Naive thymus-derived CD4-positive, alpha-beta T cell (primary cell): ENCODE data around the gene UBE4A. TPM values are rescaled to one million over a fixed set of nuclear protein-coding genes. Genes with fewer than 3 reads are reported as not detected.

ENCODE experiments used
- ATAC-seq: fragments of 150-1000 bp; cut with Tn5 transposase; 2 replicates; pipeline ENCODE4 v1.10.0; 2021; ENCODE audit warnings: mild to moderate bottlenecking, moderate library complexity
- CTCF ChIA-PET: fragments of 350-600 bp; sonication (Branson Sonifier 250); formaldehyde crosslinking; loops from one replicate; lab custom pipeline; 2021; ENCODE audit warnings: antibody characterized with exemption; lab: Charles Lee
- POLR2A ChIA-PET: fragments of 350-600 bp; sonication (Branson Sonifier 250); formaldehyde crosslinking; loops from one replicate; lab custom pipeline; 2021; ENCODE audit warnings: antibody characterized with exemption, inconsistent platforms; lab: Charles Lee
- DNase-seq, 9 donors: peaks; one replicate each; pipeline versions ENCODE4 v3.0.0 to v3.0.0-alpha.2; 2020 to 2022; ENCODE audit warnings: mixed read lengths in 1 of 9
- H3K27ac ChIP-seq: one replicate; pipeline ENCODE4 v1.7.0; 2013; ENCODE audit warnings: mild to moderate bottlenecking, low read depth, low read length, moderate library complexity
- H3K27me3 ChIP-seq, 2 donors: one replicate each; pipeline ENCODE4 v1.7.0; 2013; ENCODE audit warnings: low read length in 2 of 2, mild to moderate bottlenecking in 2 of 2, moderate library complexity in 2 of 2; ENCODE audit not compliant: control insufficient read depth in 2 of 2, insufficient read depth in 2 of 2
- H3K36me3 ChIP-seq, 3 experiments: 1 replicate in 2 of 3; 2 replicates in 1 of 3; pipeline ENCODE4 v1.7.0; 2013; ENCODE audit warnings: low read length in 3 of 3, mild to moderate bottlenecking in 3 of 3, moderate library complexity in 1 of 3; ENCODE audit not compliant: insufficient read depth in 3 of 3, control insufficient read depth in 2 of 3
- H3K4me1 ChIP-seq, 2 donors: one replicate each; pipeline ENCODE4 v1.7.0; 2013; ENCODE audit warnings: low read length in 2 of 2, mild to moderate bottlenecking in 2 of 2, moderate library complexity in 1 of 2; ENCODE audit not compliant: control insufficient read depth in 2 of 2, insufficient read depth in 2 of 2
- H3K4me3 ChIP-seq: 2 replicates; pipeline ENCODE4 v1.7.0; 2013; ENCODE audit warnings: mild to moderate bottlenecking, low read length
- H3K9me3 ChIP-seq, 3 experiments: 1 replicate in 2 of 3; 2 replicates in 1 of 3; pipeline ENCODE4 v1.7.0; 2013; ENCODE audit warnings: low read length in 3 of 3; ENCODE audit not compliant: control insufficient read depth in 2 of 3
- H3K27ac Mint-ChIP-seq, 9 donors: one replicate each; pipeline ENCODE4 v1.8.0; 2020 to 2022; ENCODE audit warnings: mixed read lengths in 9 of 9, mild to moderate bottlenecking in 8 of 9, moderate library complexity in 5 of 9, inconsistent platforms in 2 of 9
- H3K27me3 Mint-ChIP-seq, 5 donors: one replicate each; pipeline ENCODE4 v1.8.0; 2021 to 2022; ENCODE audit warnings: mixed read lengths in 5 of 5, mild to moderate bottlenecking in 1 of 5
- H3K36me3 Mint-ChIP-seq, 5 donors: one replicate each; pipeline ENCODE4 v1.8.0; 2020 to 2022; ENCODE audit warnings: mixed read lengths in 5 of 5, mild to moderate bottlenecking in 3 of 5, inconsistent platforms in 1 of 5
- H3K4me1 Mint-ChIP-seq, 7 donors: one replicate each; pipeline ENCODE4 v1.8.0; 2020 to 2022; ENCODE audit warnings: mixed read lengths in 7 of 7, mild to moderate bottlenecking in 3 of 7, inconsistent platforms in 1 of 7
- H3K4me3 Mint-ChIP-seq, 10 donors: one replicate each; pipeline ENCODE4 v1.8.0; 2020 to 2022; ENCODE audit warnings: mild to moderate bottlenecking in 10 of 10, mixed read lengths in 10 of 10, moderate library complexity in 6 of 10, inconsistent platforms in 2 of 10
- H3K9me3 Mint-ChIP-seq, 11 donors: one replicate each; pipeline ENCODE4 v1.8.0; 2020 to 2022; ENCODE audit warnings: mixed read lengths in 11 of 11, mild to moderate bottlenecking in 4 of 11, inconsistent platforms in 1 of 11, moderate library complexity in 1 of 11
- intact Hi-C, 2 donors: fragments of 100-400 bp; cut with micrococcal nuclease; formaldehyde crosslinking; loops; one replicate each; pipeline ENCODE4 v1.15.1; 2023
- polyA plus RNA-seq, 2 donors: library from polyadenylated mRNA; unstranded; fragments of 300-500 nt; fragmentation: Illumina TruSeq; gene quantifications; one replicate each; pipeline ENCODE4 v1.2.3, GENCODE V29; 2021
- total RNA-seq, 6 experiments: library from RNA in 5 of 6; stranded (reverse) in 5 of 6; gene quantifications; 1 replicate in 5 of 6; 2 replicates in 1 of 6; pipeline ENCODE4 v1.2.3 and lab custom pipeline; 2021 to 2026

The UBE4A gene
- total and polyA plus RNA-seq, 7 experiments from 2014 or later, result 20.3 to 54.5 (median 39.0) TPM

- POLR2A ChIA-PET, result interaction anchor here (0.9 to 1.8 kb wide), 5 partner anchors 24 to 52 kb away, joined by 3 to 7 read pairs (median 4); partner anchors contain the start of gene ATP5MG
- peaks cover 0 to 11% (median 0%) of the 10 kb centered on the region in 3 experiments for H3K36me3 ChIP-seq
- H3K4me1 ChIP-seq, result peaks cover 38 to 41% of the 10 kb centered on the region in 2 donors
- peak overlapping the region; percentile 70 for H3K4me3 ChIP-seq
- peak overlapping the region; percentile 99 for H3K27ac ChIP-seq
- Mint-ChIP-seq H3K36me3 (peaks cover 0 to 19% (median 6%) of the 10 kb centered on the region in 5 donors), H3K9me3 (peaks cover 0 to 4% (median 0%) of the 10 kb centered on the region in 11 donors), H3K4me1 (peaks cover 50 to 58% (median 52%) of the 10 kb centered on the region in 7 donors), H3K27ac (peak overlapping the region; percentile 75 to 99 (median 95)), H3K4me3 (peak overlapping the region; percentile 89 to 96 (median 95)), H3K27me3 (peaks cover 0 to 1% (median 0%) of the 10 kb centered on the region in 5 donors)
- ATAC-seq (no peak), DNase-seq (peak; percentile 17 to 76 (median 34))
- CTCF ChIA-PET, result no interaction called here
- intact Hi-C loops, result loop anchor here (1.0 to 10.0 kb wide), 16 partner anchors 9 to 1205 kb away; partner anchors contain the start of genes BCL9L (in 2 of the 2), CD3E (in 2 of the 2), UBE4A (in 2 of the 2) and ARCN1 (in 1 of the 2)
- H3K9me3 ChIP-seq, result no peaks in the 10 kb centered on the region
- H3K27me3 ChIP-seq, result no peaks in the 10 kb centered on the region
Measured at GRCh38 chr11:118437208-118438125, 78.1 kb downstream of the UBE4A start.

- H3K36me3 Mint-ChIP-seq, result peaks cover 0 to 22% (median 6%) of the 10 kb centered on the region in 5 donors
- Histone ChIP-seq H3K4me3 (peak overlapping the region; percentile 70), H3K27me3 (no peaks in the 10 kb centered on the region), H3K4me1 (peaks cover 48 to 51% of the 10 kb centered on the region in 2 donors), H3K9me3 (no peaks in the 10 kb centered on the region), H3K27ac (peak overlapping the region; percentile 99), H3K36me3 (peaks cover 0 to 15% (median 0%) of the 10 kb centered on the region in 3 experiments)
- peaks cover 0 to 4% (median 0%) of the 10 kb centered on the region in 11 donors for H3K9me3 Mint-ChIP-seq
- ATAC-seq, result peak; percentile 24
- POLR2A ChIA-PET, result interaction anchor here (0.9 to 2.0 kb wide), 7 partner anchors 9 to 53 kb away, joined by 3 to 8 read pairs (median 4); partner anchors contain the start of gene ATP5MG
- peaks cover 59 to 66% (median 61%) of the 10 kb centered on the region in 7 donors for H3K4me1 Mint-ChIP-seq
- intact Hi-C loops, result loop anchor here (1.0 to 10.0 kb wide), 13 partner anchors 8 to 1206 kb away; partner anchors contain the start of genes BCL9L (in 2 of the 2), UBE4A (in 2 of the 2), ATP5MG (in 1 of the 2) and CENATAC (in 1 of the 2)
- peak overlapping the region; percentile 89 to 96 (median 95) for H3K4me3 Mint-ChIP-seq
- H3K27ac Mint-ChIP-seq, result peak overlapping the region; percentile 75 to 99 (median 95)
- no peaks in the 10 kb centered on the region for H3K27me3 Mint-ChIP-seq
- CTCF ChIA-PET, result interaction anchor here (0.6 to 0.8 kb wide), 3 partner anchors 20 to 617 kb away, joined by 3 read pairs; no protein-coding TSS in a partner anchor
- DNase-seq, result peak; percentile 22 to 78 (median 69)
Measured at GRCh38 chr11:118438314-118438931, 79.0 kb downstream of the UBE4A start.

GRCh38 chr11:118439646-118440045 lies 80.2 kb downstream of the UBE4A start:
- peaks cover 0 to 28% (median 6%) of the 10 kb centered on the region in 5 donors for H3K36me3 Mint-ChIP-seq

GRCh38 chr11:118441770-118442275 lies 82.4 kb downstream of the UBE4A start:
- peaks cover 73 to 84% (median 81%) of the 10 kb centered on the region in 7 donors for H3K4me1 Mint-ChIP-seq
- peaks cover 0 to 1% (median 0%) of the 10 kb centered on the region in 11 donors for H3K9me3 Mint-ChIP-seq
- no peak for DNase-seq

More at GRCh38 chr11:118439646-118440045, 80.2 kb downstream of the UBE4A start:
- Histone ChIP-seq H3K27ac (peak overlapping the region; percentile 99), H3K9me3 (no peaks in the 10 kb centered on the region), H3K4me3 (no peak overlapping the region), H3K27me3 (no peaks in the 10 kb centered on the region), H3K36me3 (peaks cover 0 to 15% (median 0%) of the 10 kb centered on the region in 3 experiments), H3K4me1 (peaks cover 55 to 57% of the 10 kb centered on the region in 2 donors)
- intact Hi-C loops, result loop anchor here (5.0 to 10.0 kb wide), 7 partner anchors 33 to 1207 kb away; partner anchors contain the start of genes BCL9L (in 2 of the 2), CENATAC (in 1 of the 2), DPAGT1 (in 1 of the 2) and HINFP (in 1 of the 2)
- ATAC-seq, result no peak
- CTCF ChIA-PET, result interaction anchor here (0.5 to 0.6 kb wide), 3 partner anchors 25 to 42 kb away, joined by 3 to 5 read pairs (median 5); no protein-coding TSS in a partner anchor
- DNase-seq, result peak in 1 of 9 donors; percentile 7
- peak overlapping the region in 9 of 10 donors; percentile 65 to 96 (median 93) for H3K4me3 Mint-ChIP-seq
- peak overlapping the region; percentile 52 to 99 (median 95) for H3K27ac Mint-ChIP-seq
- H3K27me3 Mint-ChIP-seq, result no peaks in the 10 kb centered on the region
- H3K9me3 Mint-ChIP-seq, result peaks cover 0 to 4% (median 0%) of the 10 kb centered on the region in 11 donors
- H3K4me1 Mint-ChIP-seq, result peaks cover 63 to 70% (median 65%) of the 10 kb centered on the region in 7 donors
- POLR2A ChIA-PET, result interaction anchor here (0.6 to 2.0 kb wide), 3 partner anchors 8 to 19 kb away, joined by 3 to 8 read pairs (median 5); no protein-coding TSS in a partner anchor

GRCh38 chr11:118442301-118442700 lies 82.9 kb downstream of the UBE4A start:
- Histone ChIP-seq H3K27me3 (no peaks in the 10 kb centered on the region), H3K4me1 (peaks cover 68 to 72% of the 10 kb centered on the region in 2 donors), H3K27ac (peak overlapping the region; percentile 45), H3K36me3 (peaks cover 0 to 7% (median 0%) of the 10 kb centered on the region in 3 experiments), H3K9me3 (no peaks in the 10 kb centered on the region), H3K4me3 (no peak overlapping the region)
- Mint-ChIP-seq H3K4me1 (peaks cover 75 to 89% (median 86%) of the 10 kb centered on the region in 7 donors), H3K27ac (peak overlapping the region; percentile 45 to 99 (median 77)), H3K36me3 (peaks cover 0 to 46% (median 7%) of the 10 kb centered on the region in 5 donors), H3K27me3 (no peaks in the 10 kb centered on the region), H3K4me3 (peak overlapping the region; percentile 8 to 96 (median 56)), H3K9me3 (peaks cover 0 to 1% (median 0%) of the 10 kb centered on the region in 11 donors)
- DNase-seq (no peak), ATAC-seq (no peak)
- intact Hi-C loops, result no loop called here
- POLR2A ChIA-PET, result interaction anchor here (1.3 to 1.5 kb wide), 2 partner anchors 11 to 19 kb away, joined by 4 read pairs; no protein-coding TSS in a partner anchor
- CTCF ChIA-PET, result interaction anchor here (0.6 kb wide), 1 partner anchor 61 kb away, joined by 3 read pairs; no protein-coding TSS in a partner anchor

More at GRCh38 chr11:118441770-118442275, 82.4 kb downstream of the UBE4A start:
- no peaks in the 10 kb centered on the region for H3K27me3 Mint-ChIP-seq
- Histone ChIP-seq H3K4me3 (no peak overlapping the region), H3K36me3 (peaks cover 0 to 10% (median 0%) of the 10 kb centered on the region in 3 experiments), H3K9me3 (no peaks in the 10 kb centered on the region), H3K27me3 (no peaks in the 10 kb centered on the region), H3K4me1 (peaks cover 67 to 68% of the 10 kb centered on the region in 2 donors), H3K27ac (peak overlapping the region; percentile 45)
- H3K4me3 Mint-ChIP-seq, result peak overlapping the region; percentile 22 to 96 (median 56)
- H3K36me3 Mint-ChIP-seq, result peaks cover 0 to 44% (median 6%) of the 10 kb centered on the region in 5 donors
- intact Hi-C loops, result no loop called here
- POLR2A ChIA-PET, result interaction anchor here (1.3 to 1.5 kb wide), 2 partner anchors 11 to 20 kb away, joined by 4 read pairs; no protein-coding TSS in a partner anchor
- no peak for ATAC-seq
- peak overlapping the region; percentile 45 to 99 (median 77) for H3K27ac Mint-ChIP-seq
- CTCF ChIA-PET, result no interaction called here
